ENCODE data around the gene CLEC4F. TPM values are rescaled to one million over a fixed set of nuclear protein-coding genes. Genes with fewer than 3 reads are reported as not detected.
A peak's percentile ranks its signal among the peaks of the same experiment; 100 is the strongest.
"Not testable (repeated sequence)": the region's sequence is repeated elsewhere in the genome, so short reads cannot be mapped to it uniquely, and the experiment has no call there.

Gene CLEC4F
- total RNA-seq, 2 donors from 2014 or later: 8.9 to 23.5 TPM

DNA sequence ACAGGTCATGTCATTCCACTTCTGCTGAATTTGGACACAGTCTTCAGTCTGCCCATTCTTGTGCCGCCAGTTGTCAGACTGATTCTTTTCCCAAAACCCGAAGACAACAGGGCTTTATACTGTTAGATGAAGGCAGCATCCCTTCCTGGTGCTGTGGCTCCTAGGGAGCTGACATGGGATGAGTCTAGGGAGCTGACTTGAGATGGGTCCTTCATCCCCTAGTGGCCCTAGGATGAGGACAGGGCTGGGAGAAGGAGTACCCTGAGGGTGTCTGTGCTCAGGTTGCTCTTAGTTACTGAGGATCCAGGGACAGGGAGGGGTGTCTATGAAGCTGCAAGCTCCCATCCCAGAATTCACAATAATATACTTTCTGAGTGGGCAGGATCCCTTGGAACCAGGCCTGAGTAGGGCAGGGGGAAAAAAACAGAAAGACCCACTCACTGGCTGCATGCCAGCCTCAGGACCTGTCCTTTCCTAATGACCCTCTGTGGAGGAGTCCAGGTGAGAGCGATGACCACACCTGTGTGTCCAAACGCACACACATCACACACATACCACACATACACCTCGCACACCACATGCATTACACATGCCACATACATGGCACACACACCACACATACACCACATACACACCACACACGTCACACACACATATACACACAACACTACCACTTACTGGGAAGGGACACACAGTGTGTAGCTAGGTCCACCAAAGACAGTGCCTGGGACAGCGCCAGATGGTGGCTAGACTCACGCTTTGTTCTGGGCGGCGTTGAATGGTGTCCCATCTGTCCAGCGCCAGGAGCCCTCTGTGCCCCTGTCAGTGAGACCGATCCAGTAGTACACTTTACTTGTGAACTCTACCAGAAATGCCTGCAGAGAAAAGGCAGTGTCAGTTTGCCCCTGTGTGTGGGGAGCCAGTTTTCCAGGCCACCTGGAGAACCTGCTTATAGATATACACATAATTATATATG, 11.1 kb downstream of the CLEC4F start:
- Mint-ChIP-seq H3K27me3 (no peaks in the 10 kb centered on the region), H3K4me1 (ENCODE audit: low read depth in 2 of 2) (peaks cover 23% of the 10 kb centered on the region in 2 donors), H3K27ac (peak overlapping the region; percentile 36 to 88), H3K4me3 (no peak overlapping the region), H3K36me3 (no peaks in the 10 kb centered on the region), H3K9me3 (peaks cover 3% of the 10 kb centered on the region)
- peak; percentile 36 to 59 for ATAC-seq
- DNase-seq (ENCODE audit: low spot score): no peak

DNA sequence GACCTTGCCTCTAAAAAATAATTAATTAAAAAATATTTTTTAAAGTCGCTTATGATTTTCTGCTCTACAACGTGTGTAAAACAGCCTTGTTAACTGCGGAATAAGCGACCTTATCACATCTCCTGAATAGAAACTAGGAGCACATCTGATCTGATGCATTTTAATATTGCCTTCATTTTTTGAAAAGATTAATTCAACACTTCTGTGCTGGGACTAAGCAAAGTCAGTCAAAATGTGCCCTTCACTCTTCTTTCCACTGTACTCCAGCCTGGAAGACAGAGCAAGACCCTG, 12.6 kb downstream of the CLEC4F start:
- ATAC-seq: no peak
- Mint-ChIP-seq H3K4me1 (ENCODE audit: low read depth in 2 of 2) (peaks cover 19 to 23% of the 10 kb centered on the region in 2 donors), H3K36me3 (no peaks in the 10 kb centered on the region), H3K9me3 (no peaks in the 10 kb centered on the region), H3K4me3 (no peak overlapping the region), H3K27ac (no peak overlapping the region), H3K27me3 (no peaks in the 10 kb centered on the region)
- DNase-seq (ENCODE audit: low spot score): no peak

DNA sequence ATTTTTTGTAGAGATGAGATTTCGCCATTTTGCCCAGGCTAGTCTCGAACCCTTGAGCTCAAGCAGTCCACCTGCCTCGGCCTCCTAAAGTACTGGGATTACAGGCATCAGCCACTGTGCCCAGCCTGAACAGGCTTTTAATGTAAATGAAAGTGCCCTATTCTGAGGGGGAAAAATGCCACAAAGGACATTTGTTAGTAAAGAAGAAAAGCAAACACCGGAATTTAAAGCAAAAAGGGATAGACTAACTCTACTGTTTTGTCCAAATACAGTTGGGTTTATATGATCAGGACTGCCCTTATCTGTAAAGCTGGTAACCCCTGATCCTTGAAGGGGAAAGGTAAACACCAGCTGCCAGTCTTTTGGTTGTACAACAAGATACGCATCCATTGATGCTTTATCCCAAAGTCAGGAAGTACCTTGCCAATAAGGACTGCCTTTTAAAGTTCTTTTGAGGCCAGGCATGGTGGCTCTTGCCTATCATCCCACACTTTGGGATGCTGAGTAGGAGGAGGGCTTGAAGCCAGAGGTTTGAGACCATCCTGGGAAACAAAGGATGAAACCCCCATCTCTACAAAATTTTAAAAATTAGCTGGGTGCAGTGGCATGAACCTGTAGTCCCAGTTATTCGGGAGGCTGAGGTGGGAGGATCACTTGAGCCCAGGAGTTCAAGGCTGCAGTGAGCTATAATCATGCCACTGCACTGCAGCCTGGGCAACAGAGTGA, 13.1 kb downstream of the CLEC4F start:
- Mint-ChIP-seq H3K4me1 (ENCODE audit: low read depth in 2 of 2) (peaks cover 19 to 22% of the 10 kb centered on the region in 2 donors), H3K27me3 (no peaks in the 10 kb centered on the region), H3K4me3 (no peak overlapping the region), H3K36me3 (no peaks in the 10 kb centered on the region), H3K9me3 (no peaks in the 10 kb centered on the region), H3K27ac (no peak overlapping the region)
- DNase-seq (ENCODE audit: low spot score) (no peak), ATAC-seq (no peak)

- Mint-ChIP-seq H3K36me3 (no peaks in the 10 kb centered on the region), H3K4me1 (ENCODE audit: low read depth in 2 of 2) (peaks cover 19 to 22% of the 10 kb centered on the region in 2 donors), H3K9me3 (no peaks in the 10 kb centered on the region), H3K4me3 (peak overlapping the region; percentile 15), H3K27ac (no peak overlapping the region), H3K27me3 (no peaks in the 10 kb centered on the region)
- no peak for ATAC-seq
- DNase-seq (ENCODE audit: low spot score): no peak
Observed at GRCh38 chr2:70806620-70807019, 13.8 kb downstream of the CLEC4F start.

DNA sequence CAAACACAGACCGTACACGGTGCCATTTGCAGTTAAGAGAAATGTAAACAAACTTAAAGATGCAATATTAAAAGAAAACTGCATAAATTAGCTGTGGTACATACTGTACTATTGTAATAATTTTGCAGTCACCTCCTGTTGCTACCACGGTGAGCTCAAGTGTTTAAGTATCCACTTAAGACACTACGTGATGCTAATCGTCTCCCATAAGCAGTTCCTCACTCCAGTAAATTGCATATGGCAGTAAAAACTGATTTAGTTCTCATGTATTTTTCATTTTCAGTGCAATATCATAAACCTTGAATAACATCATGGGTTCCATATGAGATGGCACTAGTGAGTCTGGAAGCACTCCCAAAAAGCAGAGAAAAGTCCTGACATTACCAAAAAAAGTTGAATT, 14.4 kb downstream of the CLEC4F start:
- H3K9me3 Mint-ChIP-seq: no peaks in the 10 kb centered on the region
- no peaks in the 10 kb centered on the region for H3K27me3 Mint-ChIP-seq
- no peak for ATAC-seq
- peaks cover 18 to 22% of the 10 kb centered on the region in 2 donors for H3K4me1 Mint-ChIP-seq (ENCODE audit: low read depth in 2 of 2)
- H3K4me3 Mint-ChIP-seq: no peak overlapping the region
- no peak for DNase-seq (ENCODE audit: low spot score)
- H3K27ac Mint-ChIP-seq: no peak overlapping the region
- no peaks in the 10 kb centered on the region for H3K36me3 Mint-ChIP-seq

DNA sequence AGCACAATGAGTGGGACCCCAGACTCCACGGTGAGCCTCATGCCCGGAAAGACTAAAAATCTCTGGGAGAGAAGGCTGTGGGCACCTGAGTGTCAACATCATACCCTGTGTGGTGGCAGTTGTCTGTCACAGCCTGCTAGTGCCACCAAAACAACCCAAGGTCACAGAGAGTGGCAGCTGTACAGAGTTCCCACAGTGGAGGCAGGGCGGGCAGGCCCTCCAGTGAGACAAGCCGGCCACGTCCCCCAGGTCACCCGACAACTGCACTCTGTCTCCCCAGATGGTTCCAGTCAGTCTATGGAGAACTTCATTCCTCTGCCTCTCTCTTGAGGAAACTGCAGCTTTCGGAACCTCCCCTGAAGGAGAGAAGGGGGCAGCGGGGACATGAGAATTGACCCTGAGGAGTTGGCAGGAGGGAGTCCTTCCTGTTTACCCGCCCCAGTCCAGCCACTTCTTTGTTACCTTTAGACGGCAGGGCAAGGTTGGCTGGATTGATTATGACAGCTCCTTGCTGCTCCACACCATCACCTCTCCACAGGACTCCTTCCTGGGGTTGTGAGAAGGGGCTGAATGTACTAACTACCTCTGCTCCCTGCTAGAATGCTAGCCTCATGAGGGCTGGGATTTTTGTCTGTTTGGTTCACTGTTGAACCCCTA, 18.7 kb downstream of the CLEC4F start:
- no peak for ATAC-seq

GRCh38 chr2:70799706-70800105, 20.7 kb downstream of the CLEC4F start:
- no peaks in the 10 kb centered on the region for H3K27me3 Mint-ChIP-seq
- peaks cover 6% of the 10 kb centered on the region for H3K9me3 Mint-ChIP-seq
- DNase-seq (ENCODE audit: low spot score) (no peak), ATAC-seq (no peak)
- H3K36me3 Mint-ChIP-seq: peaks cover 10% of the 10 kb centered on the region
- H3K4me3 Mint-ChIP-seq: no peak overlapping the region
- peaks cover 38 to 48% of the 10 kb centered on the region in 2 donors for H3K4me1 Mint-ChIP-seq (ENCODE audit: low read depth in 2 of 2)
- no peak overlapping the region for H3K27ac Mint-ChIP-seq

More for the DNA sequence above, 18.7 kb downstream of the CLEC4F start:
- H3K4me1 Mint-ChIP-seq (ENCODE audit: low read depth in 2 of 2): peaks cover 25 to 35% of the 10 kb centered on the region in 2 donors
- peaks cover 10% of the 10 kb centered on the region for H3K36me3 Mint-ChIP-seq
- no peak for DNase-seq (ENCODE audit: low spot score)
- no peaks in the 10 kb centered on the region for H3K27me3 Mint-ChIP-seq
- peak overlapping the region in 1 of 2 donors; percentile 73 for H3K27ac Mint-ChIP-seq
- no peak overlapping the region for H3K4me3 Mint-ChIP-seq
- peaks cover 6% of the 10 kb centered on the region for H3K9me3 Mint-ChIP-seq

DNA sequence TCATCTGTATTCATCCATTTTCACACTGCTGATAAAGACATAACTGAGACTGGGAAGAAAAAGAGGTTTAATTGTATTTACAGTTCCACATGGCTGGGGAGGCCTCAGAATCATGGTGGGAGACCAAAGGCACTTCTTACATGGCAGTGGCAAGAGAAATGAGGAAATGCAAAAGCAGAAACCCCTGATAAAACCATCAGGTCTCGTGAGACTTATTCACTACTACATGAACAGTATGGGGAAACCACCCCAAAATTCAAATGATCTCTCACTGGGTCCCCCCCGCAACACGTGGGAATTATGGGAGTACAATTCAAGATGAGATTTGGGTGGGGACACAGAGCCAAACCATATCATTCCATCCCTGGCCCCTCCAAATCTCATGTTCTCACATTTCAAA, 22.4 kb downstream of the CLEC4F start:
- peaks cover 48 to 52% of the 10 kb centered on the region in 2 donors for H3K4me1 Mint-ChIP-seq (ENCODE audit: low read depth in 2 of 2)
- not testable (repeated sequence) for DNase-seq (ENCODE audit: low spot score); H3K9me3 Mint-ChIP-seq; ATAC-seq; H3K27me3 Mint-ChIP-seq
- H3K27ac Mint-ChIP-seq: peak overlapping the region in 1 of 2 donors; percentile 22
- peak overlapping the region; percentile 21 for H3K4me3 Mint-ChIP-seq
- peaks cover 10% of the 10 kb centered on the region for H3K36me3 Mint-ChIP-seq

DNA sequence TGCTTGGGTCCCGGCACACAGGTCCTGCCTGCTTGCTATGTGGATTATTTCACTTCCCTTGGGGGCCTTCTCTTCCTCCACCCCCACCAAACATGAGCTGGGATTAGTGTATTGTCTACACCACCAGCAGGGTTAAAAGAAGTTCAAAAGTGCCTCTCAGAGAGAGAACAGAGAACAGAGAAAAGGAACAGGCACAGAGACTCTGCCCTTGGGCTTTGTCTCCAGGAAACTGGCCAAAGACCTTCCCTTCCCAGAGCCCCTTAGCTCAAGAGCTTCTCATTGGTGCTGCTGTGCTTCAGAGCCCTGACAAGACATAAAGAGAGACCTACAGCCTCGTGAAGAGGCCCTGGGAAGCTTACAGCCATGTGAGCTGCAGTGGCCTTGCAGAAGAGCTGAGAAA, 22.9 kb downstream of the CLEC4F start:
- peaks cover 10% of the 10 kb centered on the region for H3K36me3 Mint-ChIP-seq
- peaks cover 52 to 55% of the 10 kb centered on the region in 2 donors for H3K4me1 Mint-ChIP-seq (ENCODE audit: low read depth in 2 of 2)
- no peak for ATAC-seq
- peak overlapping the region; percentile 21 for H3K4me3 Mint-ChIP-seq
- H3K9me3 Mint-ChIP-seq: peaks cover 6% of the 10 kb centered on the region
- no peaks in the 10 kb centered on the region for H3K27me3 Mint-ChIP-seq
- peak overlapping the region; percentile 22 to 72 for H3K27ac Mint-ChIP-seq
- DNase-seq (ENCODE audit: low spot score): no peak

DNA sequence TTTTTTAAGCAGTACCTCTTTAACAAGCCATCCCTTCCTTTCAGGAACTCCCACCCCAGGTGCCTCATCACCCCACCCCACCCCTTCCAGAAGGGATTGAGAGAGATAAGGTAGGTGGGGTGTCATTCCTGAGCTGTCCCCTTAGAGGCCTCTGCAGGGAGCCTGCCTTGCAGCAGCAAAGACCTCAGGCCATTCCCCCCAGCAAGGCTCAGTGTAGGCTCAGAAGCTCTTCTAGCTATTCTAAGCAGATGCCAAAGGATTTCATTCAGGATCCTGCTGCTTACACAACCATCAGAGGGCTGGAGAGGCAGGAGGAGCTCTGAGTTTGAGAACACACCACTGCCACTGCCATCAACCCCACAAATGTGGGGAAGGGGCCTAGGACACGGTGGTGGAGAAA, 24.1 kb downstream of the CLEC4F start:
- Mint-ChIP-seq H3K27ac (peak overlapping the region in 1 of 2 donors; percentile 72), H3K4me3 (no peak overlapping the region), H3K27me3 (peaks cover 0 to 8% of the 10 kb centered on the region in 2 donors), H3K36me3 (peaks cover 18% of the 10 kb centered on the region), H3K9me3 (peaks cover 6% of the 10 kb centered on the region), H3K4me1 (ENCODE audit: low read depth in 2 of 2) (peaks cover 60 to 64% of the 10 kb centered on the region in 2 donors)
- DNase-seq (ENCODE audit: low spot score) (no peak), ATAC-seq (no peak)

- DNase-seq (ENCODE audit: low spot score): no peak
- H3K27me3 Mint-ChIP-seq: peaks cover 0 to 12% of the 10 kb centered on the region in 2 donors
- no peak overlapping the region for H3K4me3 Mint-ChIP-seq
Observed at GRCh38 chr2:70795164-70795995, 25.0 kb downstream of the CLEC4F start.

GRCh38 chr2:70793450-70793849, 26.9 kb downstream of the CLEC4F start:
- Mint-ChIP-seq H3K27ac (peak overlapping the region; percentile 3 to 37), H3K36me3 (peaks cover 11% of the 10 kb centered on the region), H3K4me3 (no peak overlapping the region), H3K27me3 (peaks cover 5 to 19% of the 10 kb centered on the region in 2 donors), H3K4me1 (ENCODE audit: low read depth in 2 of 2) (peaks cover 60 to 62% of the 10 kb centered on the region in 2 donors), H3K9me3 (no peaks in the 10 kb centered on the region)
- no peak for DNase-seq (ENCODE audit: low spot score)
- no peak for ATAC-seq

More at GRCh38 chr2:70795164-70795995, 25.0 kb downstream of the CLEC4F start:
- H3K9me3 Mint-ChIP-seq: peaks cover 6% of the 10 kb centered on the region
- H3K4me1 Mint-ChIP-seq (ENCODE audit: low read depth in 2 of 2): peaks cover 64 to 65% of the 10 kb centered on the region in 2 donors
- peak overlapping the region in 1 of 2 donors; percentile 4 for H3K27ac Mint-ChIP-seq
- peaks cover 22% of the 10 kb centered on the region for H3K36me3 Mint-ChIP-seq
- no peak for ATAC-seq

All from natural killer cell treated with Interleukin-12 subunit alpha and Interleukin-12 subunit beta and Interleukin-15 and Interleukin-18, amount 100 ng/mL, for 72 hours (primary cell).